GM20000 (cell line): ENCODE data around the gene VPS13D.

Experiments used
- DNase-seq: peaks from one replicate; pipeline ENCODE4 v3.0.0; 2012; ENCODE audit warnings: low spot score
- CTCF ChIP-seq: IDR thresholded peaks from 2 replicates; pipeline ENCODE4 v1.5.1; 2012; ENCODE audit warnings: mild to moderate bottlenecking, control low read depth; ENCODE audit errors: extremely low read depth, missing control alignments

Gene VPS13D

GRCh38 chr1:12244078-12244477 lies 14.2 kb downstream of the VPS13D start:
- TF ChIP-seq CTCF = peak; percentile 36
- DNase-seq = peak; percentile 37

GRCh38 chr1:12244585-12244984 lies 14.8 kb downstream of the VPS13D start:
- no peak for TF ChIP-seq CTCF
- DNase-seq = no peak

- DNase-seq = no peak
- no peak for TF ChIP-seq CTCF
Observed at GRCh38 chr1:12245116-12245515, 15.3 kb downstream of the VPS13D start.

- no peak for TF ChIP-seq CTCF
- no peak for DNase-seq
Observed at GRCh38 chr1:12245733-12246132, 15.9 kb downstream of the VPS13D start.

GRCh38 chr1:12246584-12246983 lies 16.8 kb downstream of the VPS13D start:
- DNase-seq = no peak
- no peak for TF ChIP-seq CTCF

- DNase-seq = no peak
- TF ChIP-seq CTCF = no peak
Observed at GRCh38 chr1:12249181-12249580, 19.4 kb downstream of the VPS13D start.

- no peak for TF ChIP-seq CTCF
Observed at GRCh38 chr1:12249748-12250147, 19.9 kb downstream of the VPS13D start.

GRCh38 chr1:12251442-12251841 lies 21.6 kb downstream of the VPS13D start:
- no peak for DNase-seq
- no peak for TF ChIP-seq CTCF

More at GRCh38 chr1:12249748-12250147, 19.9 kb downstream of the VPS13D start:
- DNase-seq = no peak
